Posterior vena cava (tissue), 2 donors: Measurements from ENCODE around the gene ARHGAP4. TPM values are rescaled to one million over a fixed set of nuclear protein-coding genes. Genes with fewer than 3 reads are reported as not detected.

Experiments
- DNase-seq: peaks from one replicate; pipeline ENCODE4 v3.0.0-alpha.2; 2020; ENCODE audit warnings: low spot score
- intact Hi-C, 2 donors: fragments of 100-400 bp; cut with DNase I; formaldehyde crosslinking; loops; one replicate each; pipeline versions ENCODE4 v1.14.1 to v1.14.2; 2022 to 2023
- total RNA-seq, 2 donors: library from RNA; stranded (reverse); fragmentation: NEBNext Ultra II Directional; extraction: Animal tissue kit (Norgen Biotek cat#: 25700); gene quantifications; one replicate each; pipeline ENCODE4 v1.2.1, GENCODE V29; 2021
- donor health status: DM: yes; HTN: yes; CAD: no.
- donor health status: DM: yes; HTN: yes; CAD: no.

Gene ARHGAP4
- total RNA-seq, 2 donors from 2014 or later: 36.3 to 47.1 TPM

- intact Hi-C loops: no loop called here
These were observed 62.0 kb downstream of the ARHGAP4 start for GRCh38 chrX:153864101-153864500.

DNA sequence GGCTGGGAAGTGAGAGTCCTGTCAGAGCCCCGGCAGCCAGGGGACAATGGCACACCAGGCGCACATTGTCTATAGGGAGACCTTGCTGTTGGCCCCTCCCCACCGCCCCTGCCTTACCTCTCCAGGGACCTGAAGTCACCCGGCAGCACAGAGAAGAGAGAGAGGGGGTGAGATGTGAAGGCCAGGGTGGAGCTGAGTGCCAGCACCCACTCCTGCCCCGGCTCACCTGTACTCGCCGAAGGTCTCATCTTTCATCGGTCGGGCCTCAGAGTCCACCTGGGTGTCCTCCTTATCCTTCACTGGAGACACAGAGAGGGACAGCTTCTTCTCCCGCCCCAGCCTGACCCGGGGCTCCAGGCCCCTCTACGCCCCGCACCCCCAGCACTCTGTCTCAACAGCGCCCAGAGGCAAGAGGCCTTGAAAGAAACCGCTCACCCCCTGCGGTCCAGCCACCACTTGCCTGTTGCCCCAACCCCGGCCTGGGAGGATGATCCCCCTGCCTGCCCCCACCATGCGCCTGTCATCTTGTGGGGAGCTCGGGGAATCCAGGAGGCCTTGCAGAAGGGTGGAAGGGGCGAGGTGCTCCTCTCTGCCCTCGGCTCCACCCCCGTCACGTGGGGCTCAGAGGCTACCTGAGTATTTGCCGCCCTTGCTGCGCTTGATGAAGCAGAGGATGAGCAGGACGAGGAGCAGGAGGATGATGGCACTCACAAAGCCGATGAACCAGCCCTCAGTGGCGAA, 62.6 kb downstream of the ARHGAP4 start:
- intact Hi-C loops: no loop called here
- DNase-seq: peak; percentile 74

More at GRCh38 chrX:153864101-153864500, 62.0 kb downstream of the ARHGAP4 start:
- DNase-seq: peak; percentile 50

DNA sequence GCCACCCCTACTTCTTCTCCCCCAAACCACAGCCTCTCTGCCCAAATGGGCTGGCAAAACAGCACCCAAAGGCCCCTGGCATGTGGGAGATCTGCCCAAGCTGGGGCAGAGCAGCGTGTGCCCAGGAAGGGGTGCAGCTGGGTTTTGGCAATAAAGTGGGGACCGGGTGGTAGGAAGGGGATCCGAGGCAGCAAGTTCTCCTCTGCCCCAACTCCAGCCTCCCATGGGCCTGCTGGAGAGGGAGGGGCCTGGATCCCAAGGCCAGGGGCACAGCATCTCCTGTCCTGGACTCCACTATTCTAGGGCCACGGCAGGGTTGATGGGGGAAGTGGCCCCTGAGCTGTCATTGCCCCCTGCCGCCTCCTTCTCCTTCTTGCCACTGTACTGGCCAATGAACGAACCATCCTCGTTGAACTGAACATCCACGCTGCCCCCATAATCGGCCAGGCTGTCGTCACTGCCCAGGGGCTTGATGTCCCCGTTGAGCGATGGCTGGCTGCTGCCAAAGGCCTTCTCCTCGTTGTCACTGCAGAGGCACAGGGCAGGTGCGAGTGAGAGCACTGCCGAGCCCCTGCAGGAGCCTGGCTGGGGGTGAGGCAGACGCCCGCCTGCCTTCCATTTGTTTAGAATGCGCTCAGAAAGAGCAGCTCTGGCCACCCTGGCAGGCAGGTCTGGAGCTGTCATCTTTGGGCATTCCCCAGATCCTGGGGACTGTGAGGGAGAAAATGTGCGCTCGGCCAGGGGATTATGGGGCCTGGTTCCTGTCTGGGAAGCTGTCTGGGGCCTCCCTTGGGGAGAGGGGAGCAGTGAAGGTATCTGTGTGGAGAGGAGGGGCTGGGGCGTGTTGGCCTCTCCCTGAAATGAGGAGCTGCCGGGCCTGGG, 63.5 kb downstream of the ARHGAP4 start:
- DNase-seq: peak; percentile 70
- intact Hi-C loops: no loop called here

GRCh38 chrX:153861733-153862310, 64.2 kb downstream of the ARHGAP4 start:
- DNase-seq: peak; percentile 44
- intact Hi-C loops: no loop called here

DNA sequence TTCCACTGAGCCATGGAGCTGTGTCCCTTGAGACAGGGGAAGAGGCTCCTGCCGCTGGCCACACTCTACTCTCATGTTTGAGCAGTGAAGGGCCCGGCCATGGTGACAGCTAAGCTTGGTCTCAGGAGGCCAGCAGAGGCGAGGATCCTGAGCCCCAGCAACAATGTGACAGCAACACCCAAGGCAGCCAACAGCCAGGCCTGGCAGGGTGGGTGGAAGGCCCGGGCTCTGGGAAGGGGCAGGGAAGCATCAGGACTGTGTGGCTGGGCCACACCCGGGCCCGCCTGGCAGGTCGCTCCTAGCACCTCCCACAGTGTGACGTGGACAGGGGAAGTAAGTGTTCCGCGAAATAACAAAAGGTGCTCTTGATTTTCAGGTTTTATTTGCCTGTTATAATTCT, 64.9 kb downstream of the ARHGAP4 start:
- intact Hi-C loops: no loop called here
- DNase-seq: peak; percentile 64

Other genes starting within 250 kb of the ARHGAP4 start
- gene SLC6A8, start 238.3 kb downstream of the ARHGAP4 start, total RNA-seq: 10 to 100 TPM; 33.5 to 42.3 TPM
- 100 to 1,000 TPM; 129 to 133 TPM for gene BCAP31, start 201.9 kb downstream of the ARHGAP4 start, total RNA-seq
- gene ABCD1, start 201.4 kb downstream of the ARHGAP4 start, total RNA-seq: 10 to 100 TPM; 14.7 to 22.6 TPM
- 10 to 100 TPM; 16.8 to 19.1 TPM for gene PLXNB3, start 162.0 kb downstream of the ARHGAP4 start, total RNA-seq
- 1 to 10 TPM; 5.4 to 9.8 TPM for gene SRPK3, start 145.2 kb downstream of the ARHGAP4 start, total RNA-seq
- gene IDH3G, start 131.9 kb downstream of the ARHGAP4 start, total RNA-seq: 10 to 100 TPM; 43.9 to 44.1 TPM
- 100 to 1,000 TPM; 164 to 225 TPM for gene SSR4, start 131.6 kb downstream of the ARHGAP4 start, total RNA-seq
- 10 to 100 TPM; 21.0 to 22.9 TPM for gene PDZD4, start 95.7 kb downstream of the ARHGAP4 start, total RNA-seq
- 1 to 10 TPM; 3.8 to 4.4 TPM for gene L1CAM, start 40.1 kb downstream of the ARHGAP4 start, total RNA-seq
- 1 to 10 TPM; 1.4 to 2.0 TPM for gene AVPR2, start 21.6 kb downstream of the ARHGAP4 start, total RNA-seq
- gene NAA10, start 8.8 kb upstream of the ARHGAP4 start, total RNA-seq: 10 to 100 TPM; 69.4 to 75.4 TPM
- gene RENBP, start 18.4 kb upstream of the ARHGAP4 start, total RNA-seq: 10 to 100 TPM; 11.4 to 17.6 TPM
- gene HCFC1, start 45.6 kb upstream of the ARHGAP4 start, total RNA-seq: 10 to 100 TPM; 36.9 to 44.6 TPM
- 1 to 10 TPM; 6.9 to 9.3 TPM for gene TMEM187, start 46.5 kb upstream of the ARHGAP4 start, total RNA-seq
- 100 to 1,000 TPM in 1 of 2 donors, 10 to 100 TPM in 1; 88.2 to 114 TPM for gene IRAK1, start 93.6 kb upstream of the ARHGAP4 start, total RNA-seq
- gene MECP2, start 171.5 kb upstream of the ARHGAP4 start, total RNA-seq: 10 to 100 TPM; 53.6 to 55.0 TPM
- not detected for gene OPN1LW, start 218.0 kb upstream of the ARHGAP4 start, total RNA-seq